ENCODE measurements around the gene TMTC1.

TMTC1 gene

DNA sequence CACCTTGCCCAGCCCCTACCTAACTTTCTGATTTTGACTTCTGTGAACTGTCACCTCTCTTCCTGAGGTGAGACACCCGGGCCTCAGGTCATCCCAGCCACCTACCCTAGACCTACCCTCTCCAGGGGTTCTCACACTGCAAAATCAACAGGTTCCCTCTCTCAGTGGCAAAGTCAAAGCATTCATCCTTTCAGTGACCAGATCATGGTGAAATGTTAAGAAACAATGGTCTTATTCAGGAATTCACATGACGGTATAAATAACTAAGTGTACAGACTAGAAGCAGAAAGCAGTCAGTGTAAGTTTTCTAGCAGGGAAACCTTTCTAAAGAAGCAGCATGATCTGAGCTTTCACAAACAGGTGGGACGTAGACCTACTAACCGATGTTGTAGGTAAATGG, 133.4 kb downstream of the TMTC1 start:
- CTCF ChIA-PET: no interaction called here
- DNase-seq (ENCODE audit: extremely low spot score): no peak
- TF ChIP-seq, protein P1, sequence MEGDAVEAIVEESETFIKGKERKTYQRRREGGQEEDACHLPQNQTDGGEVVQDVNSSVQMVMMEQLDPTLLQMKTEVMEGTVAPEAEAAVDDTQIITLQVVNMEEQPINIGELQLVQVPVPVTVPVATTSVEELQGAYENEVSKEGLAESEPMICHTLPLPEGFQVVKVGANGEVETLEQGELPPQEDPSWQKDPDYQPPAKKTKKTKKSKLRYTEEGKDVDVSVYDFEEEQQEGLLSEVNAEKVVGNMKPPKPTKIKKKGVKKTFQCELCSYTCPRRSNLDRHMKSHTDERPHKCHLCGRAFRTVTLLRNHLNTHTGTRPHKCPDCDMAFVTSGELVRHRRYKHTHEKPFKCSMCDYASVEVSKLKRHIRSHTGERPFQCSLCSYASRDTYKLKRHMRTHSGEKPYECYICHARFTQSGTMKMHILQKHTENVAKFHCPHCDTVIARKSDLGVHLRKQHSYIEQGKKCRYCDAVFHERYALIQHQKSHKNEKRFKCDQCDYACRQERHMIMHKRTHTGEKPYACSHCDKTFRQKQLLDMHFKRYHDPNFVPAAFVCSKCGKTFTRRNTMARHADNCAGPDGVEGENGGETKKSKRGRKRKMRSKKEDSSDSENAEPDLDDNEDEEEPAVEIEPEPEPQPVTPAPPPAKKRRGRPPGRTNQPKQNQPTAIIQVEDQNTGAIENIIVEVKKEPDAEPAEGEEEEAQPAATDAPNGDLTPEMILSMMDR (IDR thresholded peaks at IDR 0.05; ENCODE audit: control extremely low read depth, extremely low read depth, low read depth, missing control alignments): no peak
- POLR2A ChIA-PET: no interaction called here

DNA sequence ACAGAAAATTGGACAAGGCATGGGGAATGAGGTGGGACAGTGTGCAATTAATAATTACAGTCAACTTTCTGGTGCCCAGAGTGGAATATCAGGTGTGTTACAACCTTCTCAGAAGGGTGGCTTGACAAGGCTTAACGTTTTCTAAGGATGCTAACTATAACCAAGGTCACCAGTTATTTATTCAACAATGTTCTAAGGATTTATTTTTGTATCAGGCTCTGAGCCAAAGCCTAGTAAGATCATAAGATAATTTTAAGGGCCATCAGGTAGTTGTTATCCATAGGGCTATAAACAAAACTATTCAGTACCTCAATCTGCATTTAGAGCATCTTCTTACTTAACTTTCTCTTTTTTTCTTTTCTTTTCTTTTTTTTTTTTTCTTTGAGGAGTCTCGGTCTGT, 134.0 kb downstream of the TMTC1 start:
- ChIA-PET POLR2A (no interaction called here), CTCF (no interaction called here)
- TF ChIP-seq, protein P1 (IDR thresholded peaks at IDR 0.05; ENCODE audit: control extremely low read depth, extremely low read depth, low read depth, missing control alignments): no peak
- no peak for DNase-seq (ENCODE audit: extremely low spot score)

DNA sequence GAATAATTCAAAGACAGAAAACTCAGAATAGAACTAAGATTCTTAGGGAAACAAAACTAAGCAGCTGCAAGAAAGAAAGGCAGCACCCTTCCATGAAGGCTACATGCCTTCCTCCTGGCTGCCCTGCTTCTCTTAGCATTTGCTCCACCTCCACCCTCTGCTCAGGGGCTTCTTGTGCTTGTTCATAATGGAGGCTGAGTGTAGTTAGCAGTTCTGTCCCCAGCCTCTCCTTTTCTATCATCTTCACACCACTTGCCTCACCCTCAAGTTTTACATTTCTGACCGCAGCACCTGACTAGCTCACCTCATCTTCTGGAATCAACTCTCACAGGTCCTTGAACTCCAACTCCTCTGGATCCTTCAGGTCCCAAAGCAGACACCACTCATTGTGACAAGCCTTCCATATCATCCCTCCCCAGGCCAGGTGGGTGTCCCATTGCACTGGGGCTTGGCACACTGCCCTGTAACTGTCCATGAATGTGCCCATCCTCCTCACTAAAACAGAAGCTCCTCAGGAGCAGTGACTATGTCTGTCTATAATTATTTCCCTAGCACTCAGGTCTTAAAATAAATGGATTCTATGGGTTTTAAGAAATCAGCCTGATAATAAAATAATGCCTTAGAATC, 139.1 kb downstream of the TMTC1 start:
- POLR2A ChIA-PET: no interaction called here
- CTCF ChIA-PET: no interaction called here
- no peak for DNase-seq (ENCODE audit: extremely low spot score)
- TF ChIP-seq, protein P1 (IDR thresholded peaks at IDR 0.05; ENCODE audit: control extremely low read depth, extremely low read depth, low read depth, missing control alignments): no peak

DNA sequence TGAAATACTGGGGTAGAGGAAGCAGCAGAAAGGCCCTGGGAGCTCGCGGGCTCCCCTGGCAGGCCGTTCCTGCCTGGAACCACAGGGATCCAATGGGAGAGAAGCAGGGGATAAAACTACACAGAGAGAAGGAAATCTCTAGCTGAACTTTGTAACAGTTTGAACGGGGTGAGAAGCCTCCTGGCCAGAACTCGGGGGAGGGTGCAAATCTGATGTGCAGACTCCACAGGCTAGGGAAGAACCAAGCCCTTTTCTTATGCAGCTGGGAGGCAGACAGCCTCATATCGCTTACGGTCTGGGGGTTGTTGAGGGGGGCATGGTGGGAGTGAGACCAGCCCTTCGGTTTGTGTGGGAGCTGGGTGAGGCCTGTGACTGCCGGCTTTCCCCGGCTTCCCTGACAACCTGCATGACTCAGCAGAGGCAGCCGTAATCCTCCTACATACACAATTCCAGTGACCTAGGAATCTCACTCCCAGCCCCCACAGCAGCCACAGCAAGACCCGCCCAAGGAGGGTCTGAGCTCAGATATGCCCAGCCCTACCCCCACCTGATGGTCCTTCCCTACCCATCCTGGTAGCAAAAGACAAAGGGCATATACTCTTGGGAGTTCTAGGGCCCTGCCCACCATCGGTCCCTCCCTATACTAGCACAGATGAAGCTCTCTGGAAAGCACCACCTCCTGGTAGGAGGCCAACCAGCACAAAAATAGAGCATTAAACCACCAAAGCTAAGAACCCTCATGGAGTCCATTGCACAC, 143.0 kb downstream of the TMTC1 start:
- ChIA-PET CTCF (interaction anchor here (1.6 to 1.8 kb wide), 2 partner anchors 11 to 15 kb away, joined by 3 to 4 read pairs; no protein-coding TSS in a partner anchor), POLR2A (no interaction called here)
- no peak for DNase-seq (ENCODE audit: extremely low spot score)
- TF ChIP-seq, protein P1 (IDR thresholded peaks at IDR 0.05; ENCODE audit: control extremely low read depth, extremely low read depth, low read depth, missing control alignments): no peak

DNA sequence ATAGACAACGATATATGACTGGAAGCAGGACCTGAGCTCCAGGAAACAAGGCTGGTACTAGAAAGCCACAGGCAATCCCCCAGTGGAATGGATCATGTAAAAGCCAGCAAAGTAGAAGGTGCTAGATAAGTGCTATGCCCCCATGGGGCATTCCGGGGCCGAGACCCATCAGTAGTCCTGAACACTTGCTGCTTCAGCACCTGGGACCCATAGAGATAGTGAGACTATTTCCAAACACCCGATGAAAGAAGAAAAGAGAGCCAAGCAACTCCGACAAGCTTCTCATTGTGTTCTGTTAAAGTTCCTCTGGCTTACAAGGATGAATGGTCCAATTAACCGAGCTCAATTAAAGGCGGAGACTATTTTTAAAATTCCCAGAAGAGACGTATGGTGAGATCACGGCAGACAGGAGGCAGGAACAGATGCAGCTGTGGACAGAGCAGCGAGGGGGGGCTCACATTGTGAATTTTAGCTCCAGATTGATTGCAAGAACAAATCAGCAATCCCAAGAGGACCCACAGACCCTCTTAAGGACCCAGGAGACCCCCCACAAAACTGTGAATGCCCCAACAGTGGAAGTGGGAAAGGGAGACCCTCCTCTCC, 143.7 kb downstream of the TMTC1 start:
- DNase-seq (ENCODE audit: extremely low spot score): no peak
- CTCF ChIA-PET: interaction anchor here (1.6 to 1.8 kb wide), 2 partner anchors 11 to 14 kb away, joined by 3 to 4 read pairs; no protein-coding TSS in a partner anchor
- POLR2A ChIA-PET: no interaction called here
- TF ChIP-seq, protein P1 (IDR thresholded peaks at IDR 0.05; ENCODE audit: control extremely low read depth, extremely low read depth, low read depth, missing control alignments): no peak

DNA sequence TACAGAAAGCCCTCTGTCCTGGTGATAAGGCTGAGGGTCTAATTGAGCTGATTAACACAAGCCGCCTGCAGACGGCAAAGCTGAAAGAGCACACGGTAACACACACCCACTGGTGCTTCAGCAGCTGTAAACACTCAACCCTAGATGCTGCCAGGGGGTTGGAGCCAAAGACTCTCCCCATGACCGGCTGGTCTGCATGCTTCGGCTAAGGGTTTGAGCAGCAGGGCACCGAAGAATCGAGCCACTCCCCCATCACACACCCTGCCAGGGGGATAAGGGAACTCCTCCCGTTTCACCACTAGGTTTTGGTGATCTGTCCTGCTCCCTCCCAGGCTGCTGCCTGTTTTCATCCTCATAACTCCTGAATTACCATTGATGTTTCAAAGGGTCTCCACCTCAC, 145.2 kb downstream of the TMTC1 start:
- TF ChIP-seq, protein P1 (IDR thresholded peaks at IDR 0.05; ENCODE audit: control extremely low read depth, extremely low read depth, low read depth, missing control alignments): no peak
- DNase-seq (ENCODE audit: extremely low spot score): no peak
- ChIA-PET CTCF (no interaction called here), POLR2A (no interaction called here)
